Measurements from ENCODE around the gene GRIK3.
"Not testable (repeated sequence)": the region's sequence is repeated elsewhere in the genome, so short reads cannot be mapped to it uniquely, and the experiment has no call there.

Gene GRIK3

GRCh38 chr1:37034121-37035013 is at the start of gene GRIK3:
Gene GRIK3 (minus strand): TSS chr1:37034515. CDS start chr1:37034108, 407 bp downstream.
- H3K4me3 ChIP-seq (ENCODE audit: low read length), result no peak within 1 kb of the TSS
- no peak for TF ChIP-seq ZNF274 (IDR thresholded peaks at IDR 0.05; ENCODE audit: low read depth, low read length)

- H3K4me3 ChIP-seq (ENCODE audit: low read length), result no peak overlapping the region
- no peak for TF ChIP-seq ZNF274 (IDR thresholded peaks at IDR 0.05; ENCODE audit: low read depth, low read length)
Observed at GRCh38 chr1:37084013-37084412, 49.7 kb upstream of the GRIK3 start.

GRCh38 chr1:37083603-37084002 is 49.3 kb upstream of the GRIK3 start:
- H3K4me3 ChIP-seq (ENCODE audit: low read length), result no peak overlapping the region
- no peak for TF ChIP-seq ZNF274 (IDR thresholded peaks at IDR 0.05; ENCODE audit: low read depth, low read length)

- not testable (repeated sequence) for H3K4me3 ChIP-seq (ENCODE audit: low read length)
Observed at GRCh38 chr1:37080296-37080986, 46.1 kb upstream of the GRIK3 start.

GRCh38 chr1:37078866-37079265 is 44.6 kb upstream of the GRIK3 start:
- no peak overlapping the region for H3K4me3 ChIP-seq (ENCODE audit: low read length)
- TF ChIP-seq ZNF274 (IDR thresholded peaks at IDR 0.05; ENCODE audit: low read depth, low read length), result no peak

- H3K4me3 ChIP-seq (ENCODE audit: low read length), result no peak overlapping the region
- no peak for TF ChIP-seq ZNF274 (IDR thresholded peaks at IDR 0.05; ENCODE audit: low read depth, low read length)
Observed at GRCh38 chr1:37076168-37076567, 41.9 kb upstream of the GRIK3 start.

GRCh38 chr1:37073854-37074379 is 39.6 kb upstream of the GRIK3 start:
- no peak for TF ChIP-seq ZNF274 (IDR thresholded peaks at IDR 0.05; ENCODE audit: low read depth, low read length)
- no peak overlapping the region for H3K4me3 ChIP-seq (ENCODE audit: low read length)

- no peak overlapping the region for H3K4me3 ChIP-seq (ENCODE audit: low read length)
- no peak for TF ChIP-seq ZNF274 (IDR thresholded peaks at IDR 0.05; ENCODE audit: low read depth, low read length)
Observed at GRCh38 chr1:37073152-37073853, 39.0 kb upstream of the GRIK3 start.

GRCh38 chr1:37071829-37072228 is 37.5 kb upstream of the GRIK3 start:
- no peak overlapping the region for H3K4me3 ChIP-seq (ENCODE audit: low read length)
- no peak for TF ChIP-seq ZNF274 (IDR thresholded peaks at IDR 0.05; ENCODE audit: low read depth, low read length)

- TF ChIP-seq ZNF274 (IDR thresholded peaks at IDR 0.05; ENCODE audit: low read depth, low read length), result no peak
- H3K4me3 ChIP-seq (ENCODE audit: low read length), result no peak overlapping the region
Observed at GRCh38 chr1:37070126-37070525, 35.8 kb upstream of the GRIK3 start.

GRCh38 chr1:37069406-37069805 is 35.1 kb upstream of the GRIK3 start:
- no peak overlapping the region for H3K4me3 ChIP-seq (ENCODE audit: low read length)
- no peak for TF ChIP-seq ZNF274 (IDR thresholded peaks at IDR 0.05; ENCODE audit: low read depth, low read length)

- H3K4me3 ChIP-seq (ENCODE audit: low read length), result no peak overlapping the region
- no peak for TF ChIP-seq ZNF274 (IDR thresholded peaks at IDR 0.05; ENCODE audit: low read depth, low read length)
Observed at GRCh38 chr1:37068897-37069296, 34.6 kb upstream of the GRIK3 start.

GRCh38 chr1:37068260-37068659 is 33.9 kb upstream of the GRIK3 start:
- H3K4me3 ChIP-seq (ENCODE audit: low read length), result no peak overlapping the region
- TF ChIP-seq ZNF274 (IDR thresholded peaks at IDR 0.05; ENCODE audit: low read depth, low read length), result no peak

- no peak for TF ChIP-seq ZNF274 (IDR thresholded peaks at IDR 0.05; ENCODE audit: low read depth, low read length)
- H3K4me3 ChIP-seq (ENCODE audit: low read length), result no peak overlapping the region
Observed at GRCh38 chr1:37064039-37064438, 29.7 kb upstream of the GRIK3 start.

Data from GM08714 (cell line).